HEK293T (cell line): ENCODE data around the gene SIRPG.

ENCODE experiments used
- ARNT ChIP-seq: fragments of 450-650 bp; IDR thresholded peaks from 2 replicates; pipeline ENCODE4 v1.6.1; 2017; ENCODE audit warnings: mild to moderate bottlenecking
- BHLHE40 ChIP-seq: fragments of 450-650 bp; IDR thresholded peaks from 2 replicates; pipeline ENCODE4 v1.6.1; 2016; ENCODE audit warnings: mild to moderate bottlenecking, moderate library complexity, borderline replicate concordance
- CTBP1 ChIP-seq: fragments of 450-650 bp; IDR thresholded peaks from 2 replicates; pipeline ENCODE4 v1.6.1; 2016; ENCODE audit warnings: borderline replicate concordance
- ELF4 ChIP-seq: fragments of 450-650 bp; IDR thresholded peaks from 2 replicates; pipeline ENCODE4 v1.6.1; 2017; ENCODE audit warnings: antibody characterized with exemption
- FOXK2 ChIP-seq: fragments of 450-650 bp; IDR thresholded peaks from 2 replicates; pipeline ENCODE4 v1.6.1; 2016; ENCODE audit warnings: mild to moderate bottlenecking
- FOXM1 ChIP-seq: fragments of 450-650 bp; IDR thresholded peaks from 2 replicates; pipeline ENCODE4 v1.6.1; 2017; ENCODE audit warnings: mild to moderate bottlenecking, borderline replicate concordance
- HDGF ChIP-seq: fragments of 450-650 bp; IDR thresholded peaks from 2 replicates; pipeline ENCODE4 v1.6.1; 2017; ENCODE audit warnings: antibody characterized with exemption, borderline replicate concordance
- LEF1 ChIP-seq: fragments of 450-650 bp; IDR thresholded peaks from 2 replicates; pipeline ENCODE4 v1.6.1; 2017; ENCODE audit warnings: mild to moderate bottlenecking, borderline replicate concordance
- NFRKB ChIP-seq: fragments of 450-650 bp; IDR thresholded peaks from 2 replicates; pipeline ENCODE4 v1.6.1; 2016; ENCODE audit warnings: mild to moderate bottlenecking, moderate library complexity
- SP1 ChIP-seq: fragments of 450-650 bp; IDR thresholded peaks from 2 replicates; pipeline ENCODE4 v1.6.1; 2017
- SUZ12 ChIP-seq: fragments of 450-650 bp; IDR thresholded peaks from 2 replicates; pipeline ENCODE4 v1.6.1; 2016; ENCODE audit warnings: mild to moderate bottlenecking
- TARDBP ChIP-seq: fragments of 450-650 bp; IDR thresholded peaks from 2 replicates; pipeline ENCODE4 v1.6.1; 2016
- ZNF384 ChIP-seq: fragments of 450-650 bp; IDR thresholded peaks from 2 replicates; pipeline ENCODE4 v1.6.1; 2016
- TF ChIP-seq, protein P1 (sequence below): fragments of 450-650 bp; IDR thresholded peaks from 2 replicates; pipeline ENCODE4 v1.6.1; 2016

DNA sequence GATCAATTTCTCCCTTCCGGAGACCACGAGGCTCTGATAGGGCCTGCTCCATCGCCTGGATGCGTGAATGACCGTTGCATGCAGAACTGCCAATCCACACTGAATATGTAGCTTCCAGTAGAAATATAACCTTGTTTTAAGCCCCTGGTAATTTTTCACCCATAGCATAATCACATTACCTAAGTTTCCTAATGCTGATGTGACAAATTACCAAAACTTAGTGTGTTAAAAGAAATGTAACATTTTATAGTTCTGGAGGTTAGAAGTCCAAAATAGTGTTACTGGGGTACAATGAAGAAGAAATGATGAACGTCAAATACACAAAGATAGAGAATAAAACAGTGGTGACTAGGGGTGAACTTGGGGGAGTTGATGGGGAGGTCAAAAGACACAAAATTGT, 78.1 kb downstream of the SIRPG start:
- TF ChIP-seq FOXM1: no peak
- no peak for TF ChIP-seq NFRKB
- no peak for TF ChIP-seq SP1
- TF ChIP-seq ARNT: no peak
- no peak for TF ChIP-seq ZNF384
- TF ChIP-seq, protein P1, sequence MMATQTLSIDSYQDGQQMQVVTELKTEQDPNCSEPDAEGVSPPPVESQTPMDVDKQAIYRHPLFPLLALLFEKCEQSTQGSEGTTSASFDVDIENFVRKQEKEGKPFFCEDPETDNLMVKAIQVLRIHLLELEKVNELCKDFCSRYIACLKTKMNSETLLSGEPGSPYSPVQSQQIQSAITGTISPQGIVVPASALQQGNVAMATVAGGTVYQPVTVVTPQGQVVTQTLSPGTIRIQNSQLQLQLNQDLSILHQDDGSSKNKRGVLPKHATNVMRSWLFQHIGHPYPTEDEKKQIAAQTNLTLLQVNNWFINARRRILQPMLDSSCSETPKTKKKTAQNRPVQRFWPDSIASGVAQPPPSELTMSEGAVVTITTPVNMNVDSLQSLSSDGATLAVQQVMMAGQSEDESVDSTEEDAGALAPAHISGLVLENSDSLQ: no peak
- TF ChIP-seq HDGF: no peak
- no peak for TF ChIP-seq ELF4
- TF ChIP-seq LEF1: no peak
- no peak for TF ChIP-seq SUZ12
- no peak for TF ChIP-seq BHLHE40
- TF ChIP-seq FOXK2: no peak
- TF ChIP-seq TARDBP: no peak
- no peak for TF ChIP-seq CTBP1
